Dermis microvascular lymphatic vessel endothelial cell (primary cell): ENCODE measurements around the gene GALNT15. TPM values are rescaled to one million over a fixed set of nuclear protein-coding genes. Genes with fewer than 3 reads are reported as not detected.

Experiments used
- total RNA-seq: library from RNA; depleted of rRNA; stranded (reverse); fragments of >200 nt; gene quantifications from 2 replicates; pipeline ENCODE4 v1.2.1, GENCODE V29; 2014

Gene GALNT15
- total RNA-seq, 1 donor from 2014 or later = 29.1 TPM

Other genes with a start within 250 kb of the GALNT15 start
- gene DPH3, start 90.3 kb downstream of the GALNT15 start, total RNA-seq = 16.4 and 20.9 TPM in 2 replicates
- 10.0 and 13.8 TPM in 2 replicates for gene OXNAD1, start 90.5 kb downstream of the GALNT15 start, total RNA-seq